ENCODE measurements around the gene USP15. TPM values are rescaled to one million over a fixed set of nuclear protein-coding genes. Genes with fewer than 3 reads are reported as not detected.

USP15 gene
- total RNA-seq, 1 donor, result 51.4 TPM

DNA sequence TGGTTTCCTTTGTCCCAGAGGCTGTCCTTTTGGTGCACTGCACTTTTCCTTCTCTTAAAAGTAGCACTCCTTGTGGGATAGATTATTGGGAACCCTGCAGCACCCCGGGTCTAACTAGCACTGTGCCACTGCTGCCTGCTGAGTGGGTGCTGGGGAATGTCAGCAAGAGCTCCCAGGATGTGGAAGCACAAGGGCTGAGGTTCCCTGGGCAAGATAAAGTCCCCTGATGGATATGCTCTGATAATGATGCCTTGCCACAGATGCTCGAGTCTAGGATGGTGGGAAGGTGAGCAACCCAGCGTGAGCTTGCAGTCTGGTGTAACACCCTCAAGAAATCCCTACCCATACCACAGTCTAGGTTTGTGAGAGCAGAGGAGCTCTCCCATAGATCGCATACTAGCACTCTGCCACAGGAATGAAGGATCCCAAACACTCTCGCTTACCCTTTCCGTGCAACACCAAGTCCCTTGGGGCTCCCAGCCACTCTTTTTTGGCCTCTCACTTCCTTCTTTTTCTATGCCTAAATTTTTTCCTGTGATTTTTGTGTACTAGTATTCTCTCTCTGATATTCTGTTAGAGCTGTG, 32.6 kb downstream of the USP15 start:
- Histone ChIP-seq H2AFZ (ENCODE audit: low read length) (no peak overlapping the region), H3K9me3 (ENCODE audit: low read depth, low read length) (no peaks in the 10 kb centered on the region), H3K27me3 (ENCODE audit: insufficient read depth, low read length) (no peaks in the 10 kb centered on the region), H3K4me3 (ENCODE audit: insufficient read depth, low read length) (no peak overlapping the region), H3K27ac (ENCODE audit: low read depth, low read length) (peak overlapping the region; percentile 19), H4K20me1 (ENCODE audit: insufficient read depth, low read length) (peaks cover 41% of the 10 kb centered on the region), H3K4me1 (ENCODE audit: insufficient read depth, low read length) (peaks cover 19% of the 10 kb centered on the region), H3K4me2 (ENCODE audit: insufficient read depth, low read length) (peak overlapping the region; percentile 12), H3K79me2 (ENCODE audit: insufficient read depth, low read length) (peaks cover 91% of the 10 kb centered on the region), H3K36me3 (ENCODE audit: insufficient read depth, low read length) (peaks cover 19% of the 10 kb centered on the region)
- TF ChIP-seq CTCF (IDR thresholded peaks at IDR 0.05; ENCODE audit: extremely low read depth, low read depth, low read length), result no peak
- DNase-seq (ENCODE audit: insufficient read length, low spot score, missing footprints), result peak; percentile 61

DNA sequence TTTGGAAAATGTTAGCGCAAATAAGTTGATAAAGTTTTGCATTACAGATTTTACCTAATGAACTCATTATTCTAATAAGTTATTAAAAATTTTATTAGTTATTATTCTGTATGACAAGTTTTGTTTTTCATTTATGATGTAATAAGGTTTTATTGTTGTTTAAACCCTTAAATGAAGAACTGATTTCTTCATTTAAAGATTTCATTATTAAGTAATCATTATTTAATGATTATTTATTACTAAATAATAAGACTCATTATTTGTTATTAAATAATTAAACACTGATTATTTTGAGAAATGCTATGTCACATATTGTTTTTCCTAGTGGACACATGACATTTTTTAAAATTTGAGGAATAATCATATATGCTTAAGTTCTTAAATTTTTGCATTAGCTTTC, 34.2 kb downstream of the USP15 start:
- H3K4me3 ChIP-seq (ENCODE audit: insufficient read depth, low read length), result no peak overlapping the region
- TF ChIP-seq CTCF (IDR thresholded peaks at IDR 0.05; ENCODE audit: extremely low read depth, low read depth, low read length), result no peak
- H3K4me2 ChIP-seq (ENCODE audit: insufficient read depth, low read length), result no peak overlapping the region
- no peak for DNase-seq (ENCODE audit: insufficient read length, low spot score, missing footprints)
- H3K4me1 ChIP-seq (ENCODE audit: insufficient read depth, low read length), result peaks cover 19% of the 10 kb centered on the region
- peaks cover 88% of the 10 kb centered on the region for H3K79me2 ChIP-seq (ENCODE audit: insufficient read depth, low read length)
- H3K27ac ChIP-seq (ENCODE audit: low read depth, low read length), result no peak overlapping the region
- no peak overlapping the region for H2AFZ ChIP-seq (ENCODE audit: low read length)
- no peaks in the 10 kb centered on the region for H3K27me3 ChIP-seq (ENCODE audit: insufficient read depth, low read length)
- H3K36me3 ChIP-seq (ENCODE audit: insufficient read depth, low read length), result peaks cover 22% of the 10 kb centered on the region
- H3K9me3 ChIP-seq (ENCODE audit: low read depth, low read length), result no peaks in the 10 kb centered on the region
- peaks cover 31% of the 10 kb centered on the region for H4K20me1 ChIP-seq (ENCODE audit: insufficient read depth, low read length)

DNA sequence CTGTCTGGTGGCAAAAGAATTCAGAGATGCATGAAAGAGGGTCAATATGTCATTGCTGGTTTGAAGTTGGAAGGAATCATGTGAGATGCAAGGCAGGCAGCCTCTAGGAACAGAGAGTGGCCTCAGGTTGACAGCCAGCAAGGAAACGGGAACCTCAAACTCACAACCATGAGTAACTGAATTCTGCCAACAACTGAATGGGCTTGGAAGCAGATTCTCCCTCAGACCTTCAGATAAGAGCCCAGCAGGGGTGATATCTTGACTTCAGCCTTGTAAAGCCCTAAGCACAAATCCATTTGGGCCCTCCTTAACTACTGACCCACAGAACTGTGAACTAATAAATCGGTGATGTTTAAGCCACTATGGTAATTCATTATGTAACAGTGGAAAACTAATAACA, 35.8 kb downstream of the USP15 start:
- Histone ChIP-seq H3K27me3 (ENCODE audit: insufficient read depth, low read length) (no peaks in the 10 kb centered on the region), H3K27ac (ENCODE audit: low read depth, low read length) (no peak overlapping the region), H3K4me1 (ENCODE audit: insufficient read depth, low read length) (peaks cover 19% of the 10 kb centered on the region), H3K79me2 (ENCODE audit: insufficient read depth, low read length) (peaks cover 88% of the 10 kb centered on the region), H3K4me3 (ENCODE audit: insufficient read depth, low read length) (no peak overlapping the region), H3K4me2 (ENCODE audit: insufficient read depth, low read length) (no peak overlapping the region), H4K20me1 (ENCODE audit: insufficient read depth, low read length) (peaks cover 27% of the 10 kb centered on the region), H3K9me3 (ENCODE audit: low read depth, low read length) (no peaks in the 10 kb centered on the region), H2AFZ (ENCODE audit: low read length) (no peak overlapping the region), H3K36me3 (ENCODE audit: insufficient read depth, low read length) (peaks cover 22% of the 10 kb centered on the region)
- TF ChIP-seq CTCF (IDR thresholded peaks at IDR 0.05; ENCODE audit: extremely low read depth, low read depth, low read length), result no peak
- DNase-seq (ENCODE audit: insufficient read length, low spot score, missing footprints), result no peak

DNA sequence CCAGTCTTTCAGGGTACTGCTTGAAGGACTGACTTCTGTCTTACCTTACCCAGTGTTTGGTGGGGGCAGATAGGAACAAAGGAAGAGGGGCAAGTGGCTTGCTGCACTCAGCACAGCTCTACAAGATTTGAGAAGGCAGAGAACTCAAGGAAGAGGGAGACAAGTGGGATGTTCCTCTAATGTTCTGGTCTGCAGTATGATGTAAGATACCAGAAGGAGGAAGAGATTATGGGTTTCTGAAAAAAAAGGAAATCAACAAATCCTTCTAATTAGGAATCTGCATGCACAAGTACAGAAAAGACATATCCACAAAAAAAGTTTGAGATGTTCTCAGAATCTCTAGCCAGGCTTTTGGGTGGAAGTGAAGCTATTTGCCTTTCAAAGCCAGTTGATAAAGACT, 37.1 kb downstream of the USP15 start:
- no peak for TF ChIP-seq CTCF (IDR thresholded peaks at IDR 0.05; ENCODE audit: extremely low read depth, low read depth, low read length)
- H3K4me2 ChIP-seq (ENCODE audit: insufficient read depth, low read length), result no peak overlapping the region
- no peaks in the 10 kb centered on the region for H3K9me3 ChIP-seq (ENCODE audit: low read depth, low read length)
- H3K4me3 ChIP-seq (ENCODE audit: insufficient read depth, low read length), result no peak overlapping the region
- H3K27ac ChIP-seq (ENCODE audit: low read depth, low read length), result no peak overlapping the region
- peaks cover 8% of the 10 kb centered on the region for H3K4me1 ChIP-seq (ENCODE audit: insufficient read depth, low read length)
- no peak overlapping the region for H2AFZ ChIP-seq (ENCODE audit: low read length)
- H4K20me1 ChIP-seq (ENCODE audit: insufficient read depth, low read length), result peaks cover 15% of the 10 kb centered on the region
- no peaks in the 10 kb centered on the region for H3K27me3 ChIP-seq (ENCODE audit: insufficient read depth, low read length)
- peaks cover 22% of the 10 kb centered on the region for H3K36me3 ChIP-seq (ENCODE audit: insufficient read depth, low read length)
- DNase-seq (ENCODE audit: insufficient read length, low spot score, missing footprints), result no peak
- peaks cover 87% of the 10 kb centered on the region for H3K79me2 ChIP-seq (ENCODE audit: insufficient read depth, low read length)

Data from osteoblast (primary cell).